ENCODE data around the gene RBM47. TPM values are rescaled to one million over a fixed set of nuclear protein-coding genes. Genes with fewer than 3 reads are reported as not detected.
A peak's percentile ranks its signal among the peaks of the same experiment; 100 is the strongest.

RBM47 gene
- total and polyA plus RNA-seq, 2 of the 4 experiments (the other 2 are of a cell fraction), result 0.44 to 1.1 TPM

DNA sequence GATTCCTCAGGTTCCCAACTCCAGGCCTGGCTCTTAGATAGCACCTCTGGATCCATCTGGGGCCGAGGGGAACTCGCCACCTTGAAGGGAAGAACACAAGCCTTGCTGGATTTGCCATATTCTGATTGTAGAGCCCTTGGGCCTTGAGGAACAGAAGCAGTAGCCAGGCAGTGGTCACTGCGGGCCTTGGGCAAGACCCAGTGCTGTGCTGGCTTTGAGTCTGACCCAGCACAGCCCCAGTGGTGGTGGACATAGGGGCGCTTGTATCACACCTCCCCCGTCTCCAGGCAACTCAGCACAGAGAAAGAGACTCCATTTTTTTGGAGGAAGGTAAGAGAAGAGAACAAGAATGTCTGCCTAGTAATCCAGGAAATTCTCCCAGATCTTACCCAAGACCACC, 249.0 kb downstream of the RBM47 start:
- no TSS peak for BruUV-seq (replicated peaks)
- Histone ChIP-seq H2BK15ac (ENCODE audit: low read depth, low read length) (no peak overlapping the region), H2AFZ (replicated peaks; ENCODE audit: low read length, poor library complexity) (peak overlapping the region; percentile 32), H3K4me1 (ENCODE audit: control insufficient read depth, insufficient read depth, low read length) (no peaks in the 10 kb centered on the region), H3K36me3 (ENCODE audit: control insufficient read depth, insufficient read depth, low read length) (no peaks in the 10 kb centered on the region), H2AK5ac (ENCODE audit: low read depth, low read length) (no peak overlapping the region), H2BK20ac (ENCODE audit: low read depth, low read length) (no peak overlapping the region), H2BK120ac (ENCODE audit: low read depth, low read length) (no peak overlapping the region), H3K9ac (ENCODE audit: low read depth, low read length) (no peak overlapping the region), H4K91ac (ENCODE audit: insufficient read depth, low read depth, low read length) (no peak overlapping the region), H3K23ac (ENCODE audit: low read depth, low read length) (no peak overlapping the region), H4K5ac (ENCODE audit: low read depth, low read length) (no peak overlapping the region), H3K4me3 (ENCODE audit: insufficient read depth, low read depth, low read length) (no peak overlapping the region), H3K56ac (ENCODE audit: extremely low read depth, insufficient read depth, low read length) (no peak overlapping the region), H4K20me1 (ENCODE audit: insufficient read depth, low read length) (no peaks in the 10 kb centered on the region), H3K9me3 (ENCODE audit: control insufficient read depth, insufficient read depth, low read length) (no peaks in the 10 kb centered on the region), H3K9me1 (ENCODE audit: insufficient read depth, low read length) (0 out of 2 replicates have a peak, but pooled peaks cover 3% of the 10 kb centered on the region), H3K27ac (ENCODE audit: insufficient read depth, low read length) (no peak overlapping the region), H3K4me2 (ENCODE audit: low read depth, low read length) (no peak overlapping the region), H2BK5ac (ENCODE audit: low read depth, low read length, poor library complexity, severe bottlenecking) (no peak overlapping the region), H3K14ac (replicated peaks; ENCODE audit: low read depth, low read length) (no peak overlapping the region), H2AK9ac (replicated peaks; ENCODE audit: low read depth, low read length, poor library complexity) (no peak overlapping the region), H3K27me3 (ENCODE audit: control insufficient read depth, insufficient read depth, low read length) (peaks cover 3% of the 10 kb centered on the region), H3K79me1 (ENCODE audit: low read depth in 1 of 2, low read length in 2 of 2) (no peaks in the 10 kb centered on the region), H3K18ac (ENCODE audit: low read depth, low read length) (no peak overlapping the region), H4K8ac (ENCODE audit: low read depth in 2 of 2, low read length in 2 of 2) (no peak overlapping the region), H3K4ac (ENCODE audit: low read depth, low read length) (no peak overlapping the region)
- WGBS, 2 experiments (ENCODE audit: extremely low coverage in 2 of 2, insufficient read length in 1 of 2), result 83% methylated on average over 2 of the region's 5 CpGs; no CpG with 5 or more reads in 1 of the 2 experiments
- intact Hi-C loops (cut with micrococcal nuclease), result no loop called here
- TF ChIP-seq CHD1 (IDR thresholded peaks at IDR 0.05; ENCODE audit: low read depth, low read length), result no peak
- TF ChIP-seq MAFK (IDR thresholded peaks at IDR 0.05; ENCODE audit: low read depth, low read length), result no peak
- TF ChIP-seq POLR2A (IDR thresholded peaks at IDR 0.05; ENCODE audit: low read depth, low read length), result no peak
- DNase-seq, result no peak
- dilution Hi-C loops (cut with HindIII; ENCODE audit: low sequenced_read_pairs, unreplicated experiment), result no loop called here
- no peak for ATAC-seq (ENCODE audit: low read depth)
- ChIA-PET POLR2A (ENCODE audit: unreplicated experiment) (no interaction called here), CTCF (no interaction called here)
- in situ Hi-C loops (cut with MboI; ENCODE audit: low sequenced_read_pairs), result no loop called here
